K562 (cell line): ENCODE measurements around the gene PRRT2. TPM values are rescaled to one million over a fixed set of nuclear protein-coding genes. Genes with fewer than 3 reads are reported as not detected.

Experiments used
- ATAC-seq: fragments of 200-7000 bp; cut with Tn5 transposase; 3 replicates; pipeline ENCODE4 v1.9.1; 2020; ENCODE audit warnings: moderate library complexity
- BruUV-seq: library from RNA; stranded (reverse); fragments of 400-500 nt; replicated peaks from 2 replicates; lab custom pipeline; 2021; lab: Mats Ljungman, UMichigan
- CTCF ChIA-PET: fragments of 300-600 bp; formaldehyde crosslinking; extraction: SDS; loops from one replicate; lab custom pipeline; 2021; ENCODE audit warnings: low intra/inter-chr PET ratio; lab: Yijun Ruan, JAX
- POLR2A ChIA-PET: fragments of 300-600, 350-650 bp; sonication (Branson Sonifier 250); formaldehyde crosslinking; extraction: SDS; loops from one replicate; lab custom pipeline; 2021; ENCODE audit warnings: antibody characterized with exemption, inconsistent platforms; lab: Yijun Ruan, JAX
- DNase-seq, 4 experiments: peaks; one replicate each; pipeline versions ENCODE4 v3.0.0 to v3.0.0-alpha.2; 2011 to 2018; ENCODE audit warnings: low spot score in 3 of 4, mixed read lengths in 3 of 4; ENCODE audit errors: extremely low read depth in 1 of 4
- FAIRE-seq: peaks from 2 replicates; lab custom pipeline; 2011; peaks lifted over from hg19 to GRCh38; lab: Jason Lieb, UNC
- H2AFZ ChIP-seq: 2 replicates; pipeline ENCODE4 v1.6.0; 2011; ENCODE audit warnings: low read depth, low read length, control low read depth, inconsistent platforms
- H3K27ac ChIP-seq: fragments of 200-600 bp; 3 replicates; pipeline ENCODE4 v1.8.0; 2011; ENCODE audit warnings: low read depth, mild to moderate bottlenecking, control low read depth, inconsistent platforms, low read length, moderate library complexity, mixed read lengths; ENCODE audit errors: extremely low read depth
- H3K27me3 ChIP-seq, 2 experiments: fragments of 300-600 bp in 1 of 2; 2 replicates in 1 of 2; 3 replicates in 1 of 2; pipeline versions ENCODE4 v1.6.0 to v1.8.0; 2011; ENCODE audit warnings: inconsistent platforms in 2 of 2, low read length in 2 of 2, mild to moderate bottlenecking in 1 of 2, mixed read lengths in 1 of 2, moderate library complexity in 1 of 2; ENCODE audit not compliant: control insufficient read depth in 2 of 2, insufficient read depth in 2 of 2
- H3K36me3 ChIP-seq: fragments of 300-600 bp; 3 replicates; pipeline ENCODE4 v1.8.0; 2011; ENCODE audit warnings: mild to moderate bottlenecking, low read length, inconsistent platforms; ENCODE audit not compliant: control insufficient read depth, insufficient read depth
- H3K4me1 ChIP-seq, 2 experiments: fragments of 200-600 bp in 1 of 2; replicated peaks in 1 of 2; 2 replicates in 1 of 2; 3 replicates in 1 of 2; pipeline versions ENCODE4 v1.5.1 to v1.8.0; 2011; ENCODE audit warnings: inconsistent platforms in 2 of 2, low read length in 2 of 2, mild to moderate bottlenecking in 1 of 2, mixed read lengths in 1 of 2, moderate library complexity in 1 of 2; ENCODE audit not compliant: control insufficient read depth in 2 of 2, insufficient read depth in 2 of 2
- H3K4me2 ChIP-seq: 2 replicates; pipeline ENCODE4 v1.6.1; 2011; ENCODE audit warnings: low read length, control low read depth, inconsistent platforms, mixed read lengths; ENCODE audit not compliant: insufficient read depth
- H3K4me3 ChIP-seq: fragments of 200-600 bp; sonication (generic), shearing (Covaris generic); 2 replicates; pipeline ENCODE4 v1.5.1; 2016; ENCODE audit warnings: control low read depth, inconsistent platforms
- H3K79me2 ChIP-seq: fragments of 200-600 bp; 3 replicates; pipeline ENCODE4 v1.8.0; 2011; ENCODE audit warnings: low read length, inconsistent platforms; ENCODE audit not compliant: control insufficient read depth, insufficient read depth
- H3K9ac ChIP-seq, 2 experiments: 2 replicates each; pipeline versions ENCODE4 v1.6.0 to v1.6.1; 2011; ENCODE audit warnings: low read depth in 2 of 2, low read length in 2 of 2, control low read depth in 1 of 2, inconsistent platforms in 1 of 2, mild to moderate bottlenecking in 1 of 2, mixed read lengths in 1 of 2; ENCODE audit not compliant: insufficient read depth in 1 of 2
- H3K9me1 ChIP-seq: one replicate; pipeline ENCODE4 v1.6.0; 2011; ENCODE audit warnings: inconsistent platforms, mild to moderate bottlenecking, low read length, moderate library complexity; ENCODE audit not compliant: control insufficient read depth, insufficient read depth
- H3K9me3 ChIP-seq: replicated peaks from 2 replicates; pipeline ENCODE4 v1.5.1; 2011; ENCODE audit warnings: low read depth, low read length, inconsistent platforms; ENCODE audit not compliant: control insufficient read depth, insufficient read depth
- H4K20me1 ChIP-seq: replicated peaks from 2 replicates; pipeline ENCODE4 v1.6.1; 2011; ENCODE audit warnings: low read length, inconsistent platforms, mixed read lengths; ENCODE audit not compliant: control insufficient read depth, insufficient read depth
- ETV6 ChIP-seq, 3 experiments: fragments of 150-350 bp in 1 of 3; sonication (generic) in 1 of 3; formaldehyde crosslinking in 1 of 3; IDR thresholded peaks; 2 replicates each; pipeline versions ENCODE4 v1.6.1 to v1.8.0; 2014 to 2022; ENCODE audit warnings: borderline replicate concordance in 2 of 3, low read depth in 2 of 3, antibody characterized with exemption in 1 of 3, low read length in 1 of 3, mild to moderate bottlenecking in 1 of 3, missing genetic modification reagents in 1 of 3
- KLF10 ChIP-seq: fragments of 250-450 bp; sonication (Bioruptor Pico); IDR thresholded peaks from 2 replicates; pipeline ENCODE4 v1.6.1; 2021; ENCODE audit warnings: matching md5 sums
- MED1 ChIP-seq: sonication (generic); formaldehyde crosslinking; IDR thresholded peaks from 2 replicates; pipeline ENCODE4 v1.8.1; 2023; ENCODE audit warnings: missing genetic modification reagents, borderline replicate concordance
- XRCC4 ChIP-seq: IDR thresholded peaks from one replicate; pipeline ENCODE4 v1.6.1; 2011; ENCODE audit not compliant: insufficient read depth, insufficient read length; ENCODE audit errors: extremely low read depth
- ZFX ChIP-seq: sonication (generic); formaldehyde crosslinking; IDR thresholded peaks from 2 replicates; pipeline ENCODE4 v1.8.0; 2022; ENCODE audit warnings: mild to moderate bottlenecking, missing genetic modification reagents, moderate library complexity
- ZNF23 ChIP-seq: fragments of 250-450 bp; sonication (Bioruptor Pico); IDR thresholded peaks from 2 replicates; pipeline ENCODE4 v1.4.0; 2020; ENCODE audit warnings: mild to moderate bottlenecking
- ZNF3 ChIP-seq: fragments of 250-450 bp; sonication (Bioruptor Pico); IDR thresholded peaks from 2 replicates; pipeline ENCODE4 v1.5.0; 2021; ENCODE audit warnings: mild to moderate bottlenecking, moderate library complexity
- WGBS: fragments of 100-300 bp; shearing (Covaris generic); methylation state at CpG from one replicate; pipeline ENCODE4 v1.1.6; 2016; ENCODE audit warnings: low coverage, mixed read lengths; ENCODE audit not compliant: insufficient coverage; ENCODE audit errors: missing lambda C conversion rate; 5-methylcytosine and 5-hydroxymethylcytosine counted together
- in situ Hi-C: fragments of 300-500 bp; cut with MboI; formaldehyde crosslinking; loops from 4 replicates; pipeline ENCODE4 v1.15.0; 2018; ENCODE audit warnings: inconsistent platforms, mixed read lengths
- intact Hi-C: fragments of 100-400 bp; cut with micrococcal nuclease; formaldehyde crosslinking; loops from 2 replicates; pipeline ENCODE4 v1.14.2; 2022
- polyA plus RNA-seq, 8 experiments: library from polyadenylated mRNA; depleted of rRNA in 4 of 8; stranded (reverse) in 5 of 8; unstranded in 3 of 8; fragments of >200 nt; fragmentation: Nextera tagmentation in 2 of 8; fragmentation: Illumina TruSeq in 1 of 8; extraction: Ambion mirVana in 2 of 8; extraction: Trizol in 1 of 8; gene quantifications; 2 replicates each; pipeline versions ENCODE4 v1.2.1 to v1.2.3, GENCODE V29; 2011 to 2014; ENCODE audit warnings: inconsistent platforms in 1 of 8, missing spikeins in 1 of 8
- small RNA-seq: library from RNA; depleted of rRNA; stranded (forward); fragments of <200 nt; gene quantifications from one replicate; pipeline ENCODE3, GENCODE V24; 2014
- total RNA-seq, 7 experiments: library from RNA; depleted of rRNA in 6 of 7; stranded (reverse); fragments of >200 nt in 6 of 7; fragmentation: Illumina TruSeq in 2 of 7; extraction: Trizol in 2 of 7; gene quantifications; 2 replicates each; pipeline versions ENCODE4 v1.2.1 to v1.2.3, GENCODE V29; 2011 to 2021; ENCODE audit warnings: low replicate concordance in 1 of 7
- TF ChIP-seq, protein P1 (sequence below): IDR thresholded peaks from 2 replicates; pipeline ENCODE4 v1.6.1; 2012; ENCODE audit warnings: low read depth, low read length, improper control_type of control experiment, borderline replicate concordance

PRRT2 gene
- total and polyA plus RNA-seq, 9 of the 15 experiments (the other 6 are each of a cell fraction or from before 2014, with no cell fraction given), result 0.11 to 1.0 (median 0.42) TPM; not detected in 2

DNA sequence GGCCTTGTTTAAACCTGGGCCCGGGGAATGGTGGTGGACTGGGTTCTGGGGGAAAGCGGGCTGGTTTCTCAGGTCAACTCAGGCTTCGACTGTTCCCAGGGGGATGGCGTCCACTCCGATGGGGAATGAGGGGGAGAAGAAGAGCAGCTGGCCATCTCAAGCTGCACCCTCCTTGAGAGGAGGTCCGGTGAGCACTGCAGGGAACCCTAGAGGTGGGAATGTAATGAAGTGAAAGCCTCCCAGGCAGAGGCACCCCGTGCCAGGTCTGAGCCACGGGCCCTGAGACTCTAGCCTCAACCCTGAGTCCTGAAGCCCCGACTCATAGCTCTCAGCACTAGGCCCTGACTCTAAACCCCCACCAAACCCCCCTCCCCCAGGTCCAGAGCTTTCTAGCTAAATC is 52.2 kb downstream of the PRRT2 start:
- peaks cover 17% of the 10 kb centered on the region; the same call in 2 of the 3 replicates for H3K36me3 ChIP-seq
- no peak overlapping the region for H3K4me3 ChIP-seq
- intact Hi-C loops, result loop anchor here (5.0 kb wide), 1 partner anchor 143 kb away; no protein-coding TSS in a partner anchor
- no peaks in the 10 kb centered on the region for H3K9me1 ChIP-seq
- no peak overlapping the region for H3K27ac ChIP-seq
- WGBS, result 47% methylated on average over 9 of the region's 9 CpGs
- H3K4me1 ChIP-seq, result peaks cover 0 to 28% of the 10 kb centered on the region in 2 experiments; a peak in 3 of 5 replicates
- POLR2A ChIA-PET, result interaction anchor here (0.7 kb wide), 1 partner anchor 13 kb away, joined by 3 read pairs; no protein-coding TSS in a partner anchor
- no peak for TF ChIP-seq ZNF23 (CRISPR knock-in tag)
- TF ChIP-seq ETV6 (IDR thresholded peaks at IDR 0.05; ENCODE audit: borderline replicate concordance in 1 of 2, low read depth in 2 of 2, low read length in 1 of 2), result no peak
- no peak for TF ChIP-seq ETV6 (CRISPR knock-in tag; IDR thresholded peaks at IDR 0.05; ENCODE audit: borderline replicate concordance)
- TF ChIP-seq XRCC4, result no peak
- TF ChIP-seq MED1 (CRISPR knock-in tag), result no peak
- no peak for TF ChIP-seq ZNF3 (CRISPR knock-in tag)
- no peak for TF ChIP-seq KLF10
- TF ChIP-seq, protein P1, sequence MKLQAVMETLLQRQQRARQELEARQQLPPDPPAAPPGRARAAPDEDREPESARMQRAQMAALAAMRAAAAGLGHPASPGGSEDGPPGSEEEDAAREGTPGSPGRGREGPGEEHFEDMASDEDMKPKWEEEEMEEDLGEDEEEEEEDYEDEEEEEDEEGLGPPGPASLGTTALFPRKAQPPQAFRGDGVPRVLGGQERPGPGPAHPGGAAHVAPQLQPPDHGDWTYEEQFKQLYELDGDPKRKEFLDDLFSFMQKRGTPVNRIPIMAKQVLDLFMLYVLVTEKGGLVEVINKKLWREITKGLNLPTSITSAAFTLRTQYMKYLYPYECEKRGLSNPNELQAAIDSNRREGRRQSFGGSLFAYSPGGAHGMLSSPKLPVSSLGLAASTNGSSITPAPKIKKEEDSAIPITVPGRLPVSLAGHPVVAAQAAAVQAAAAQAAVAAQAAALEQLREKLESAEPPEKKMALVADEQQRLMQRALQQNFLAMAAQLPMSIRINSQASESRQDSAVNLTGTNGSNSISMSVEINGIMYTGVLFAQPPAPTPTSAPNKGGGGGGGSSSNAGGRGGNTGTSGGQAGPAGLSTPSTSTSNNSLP, result no peak
- TF ChIP-seq ZFX (CRISPR knock-in tag), result peak; percentile 28; the same call in 1 of the 2 replicates
- TF ChIP-seq, all 486 proteins: peak for 1
- Histone ChIP-seq H2AFZ (peak overlapping the region; percentile 99), H4K20me1 (no peaks in the 10 kb centered on the region), H3K4me2 (no peak overlapping the region), H3K9me3 (no peaks in the 10 kb centered on the region), H3K79me2 (peaks cover 11% of the 10 kb centered on the region; the same call in 2 of the 3 replicates), H3K27me3 (no peaks in the 10 kb centered on the region; a peak in 1 of 5 replicates), H3K9ac (peak overlapping the region in 1 of 2 experiments; percentile 55; a peak in 2 of 4 replicates)
- in situ Hi-C loops, result no loop called here
- no TSS peak for BruUV-seq
- DNase-seq, result no peak
- FAIRE-seq, result no peak
- CTCF ChIA-PET, result no interaction called here
- ATAC-seq, result no peak

Small RNA genes within 50 kb of the gene (small RNA-seq; reads per million reads assigned to genes)
- gene AC009133.6, result not detected
- not detected for gene AC120114.4

Other genes with a start within 250 kb of the PRRT2 start
Only the 7 nearest of the 19 such genes appear.
- not detected in 2 replicates for gene C16orf54, start 66.2 kb upstream of the PRRT2 start, total RNA-seq (2014; rRNA removed)
- gene C16orf54, start 66.2 kb upstream of the PRRT2 start, total RNA-seq (2014; rRNA removed; fragmentation: Illumina TruSeq; extraction: Trizol), result not detected in 2 replicates
- gene C16orf54, start 66.2 kb upstream of the PRRT2 start, total RNA-seq (2015; rRNA removed; fragmentation: Illumina TruSeq; extraction: Trizol), result not detected in 2 replicates
- 0.09 TPM in 1 of 2 replicates, not detected in the other for gene C16orf54, start 66.2 kb upstream of the PRRT2 start, total RNA-seq (2021)
- not detected in 2 replicates for gene C16orf54, start 66.2 kb upstream of the PRRT2 start, polyA plus RNA-seq (2011; rRNA removed)
- not detected in 2 replicates for gene C16orf54, start 66.2 kb upstream of the PRRT2 start, polyA plus RNA-seq (2014; fragmentation: Illumina TruSeq; extraction: Trizol)
- gene C16orf54, start 66.2 kb upstream of the PRRT2 start, polyA plus RNA-seq (2014; fragmentation: Nextera tagmentation; extraction: Ambion mirVana), result not detected
- gene C16orf54, start 66.2 kb upstream of the PRRT2 start, polyA plus RNA-seq (2014; rRNA removed), result not detected in 2 replicates
- not detected in 2 replicates for gene ZG16, start 33.9 kb upstream of the PRRT2 start, total RNA-seq (2014; rRNA removed)
- gene ZG16, start 33.9 kb upstream of the PRRT2 start, total RNA-seq (2014; rRNA removed; fragmentation: Illumina TruSeq; extraction: Trizol), result not detected in 2 replicates
- gene ZG16, start 33.9 kb upstream of the PRRT2 start, total RNA-seq (2015; rRNA removed; fragmentation: Illumina TruSeq; extraction: Trizol), result not detected in 2 replicates
- 0.04 TPM in 1 of 2 replicates, not detected in the other for gene ZG16, start 33.9 kb upstream of the PRRT2 start, total RNA-seq (2021)
- gene ZG16, start 33.9 kb upstream of the PRRT2 start, polyA plus RNA-seq (2011; rRNA removed), result not detected in 2 replicates
- gene ZG16, start 33.9 kb upstream of the PRRT2 start, polyA plus RNA-seq (2014; fragmentation: Illumina TruSeq; extraction: Trizol), result not detected in 2 replicates
- gene ZG16, start 33.9 kb upstream of the PRRT2 start, polyA plus RNA-seq (2014; fragmentation: Nextera tagmentation; extraction: Ambion mirVana), result not detected
- not detected in 2 replicates for gene ZG16, start 33.9 kb upstream of the PRRT2 start, polyA plus RNA-seq (2014; rRNA removed)
- 131 and 146 TPM in 2 replicates for gene KIF22, start 21.4 kb upstream of the PRRT2 start, total RNA-seq (2014; rRNA removed)
- 84.2 and 106 TPM in 2 replicates for gene KIF22, start 21.4 kb upstream of the PRRT2 start, total RNA-seq (2014; rRNA removed; fragmentation: Illumina TruSeq; extraction: Trizol)
- gene KIF22, start 21.4 kb upstream of the PRRT2 start, total RNA-seq (2015; rRNA removed; fragmentation: Illumina TruSeq; extraction: Trizol), result 115 and 117 TPM in 2 replicates
- gene KIF22, start 21.4 kb upstream of the PRRT2 start, total RNA-seq (2021), result 146 and 156 TPM in 2 replicates
- gene KIF22, start 21.4 kb upstream of the PRRT2 start, polyA plus RNA-seq (2011; rRNA removed), result 232 and 251 TPM in 2 replicates
- 144 and 171 TPM in 2 replicates for gene KIF22, start 21.4 kb upstream of the PRRT2 start, polyA plus RNA-seq (2014; fragmentation: Illumina TruSeq; extraction: Trizol)
- 10 to 100 TPM in 1 of 2 experiments, 1 to 10 TPM in 1; 8.7 to 18.2 TPM for gene KIF22, start 21.4 kb upstream of the PRRT2 start, polyA plus RNA-seq (2014; fragmentation: Nextera tagmentation; extraction: Ambion mirVana)
- gene KIF22, start 21.4 kb upstream of the PRRT2 start, polyA plus RNA-seq (2014; rRNA removed), result 180 and 185 TPM in 2 replicates
- gene MAZ, start 5.7 kb upstream of the PRRT2 start, total RNA-seq (2014; rRNA removed), result 414 and 504 TPM in 2 replicates
- 196 and 250 TPM in 2 replicates for gene MAZ, start 5.7 kb upstream of the PRRT2 start, total RNA-seq (2014; rRNA removed; fragmentation: Illumina TruSeq; extraction: Trizol)
- 378 and 386 TPM in 2 replicates for gene MAZ, start 5.7 kb upstream of the PRRT2 start, total RNA-seq (2015; rRNA removed; fragmentation: Illumina TruSeq; extraction: Trizol)
- gene MAZ, start 5.7 kb upstream of the PRRT2 start, total RNA-seq (2021), result 518 and 532 TPM in 2 replicates
- 216 and 275 TPM in 2 replicates for gene MAZ, start 5.7 kb upstream of the PRRT2 start, polyA plus RNA-seq (2011; rRNA removed)
- 420 and 592 TPM in 2 replicates for gene MAZ, start 5.7 kb upstream of the PRRT2 start, polyA plus RNA-seq (2014; fragmentation: Illumina TruSeq; extraction: Trizol)
- gene MAZ, start 5.7 kb upstream of the PRRT2 start, polyA plus RNA-seq (2014; fragmentation: Nextera tagmentation; extraction: Ambion mirVana), result 10 to 100 TPM; 45.4 to 59.3 TPM
- gene MAZ, start 5.7 kb upstream of the PRRT2 start, polyA plus RNA-seq (2014; rRNA removed), result 225 and 259 TPM in 2 replicates
- 58.2 and 68.3 TPM in 2 replicates for gene PAGR1, start 4.0 kb downstream of the PRRT2 start, total RNA-seq (2014; rRNA removed)
- gene PAGR1, start 4.0 kb downstream of the PRRT2 start, total RNA-seq (2014; rRNA removed; fragmentation: Illumina TruSeq; extraction: Trizol), result 16.5 and 16.8 TPM in 2 replicates
- gene PAGR1, start 4.0 kb downstream of the PRRT2 start, total RNA-seq (2015; rRNA removed; fragmentation: Illumina TruSeq; extraction: Trizol), result 40.7 and 42.2 TPM in 2 replicates
- gene PAGR1, start 4.0 kb downstream of the PRRT2 start, total RNA-seq (2021), result 33.3 and 36.0 TPM in 2 replicates
- 15.4 and 16.6 TPM in 2 replicates for gene PAGR1, start 4.0 kb downstream of the PRRT2 start, polyA plus RNA-seq (2011; rRNA removed)
- 15.7 and 26.0 TPM in 2 replicates for gene PAGR1, start 4.0 kb downstream of the PRRT2 start, polyA plus RNA-seq (2014; fragmentation: Illumina TruSeq; extraction: Trizol)
- 1 to 10 TPM; 1.4 to 4.5 TPM for gene PAGR1, start 4.0 kb downstream of the PRRT2 start, polyA plus RNA-seq (2014; fragmentation: Nextera tagmentation; extraction: Ambion mirVana)
- gene PAGR1, start 4.0 kb downstream of the PRRT2 start, polyA plus RNA-seq (2014; rRNA removed), result 42.8 and 51.3 TPM in 2 replicates
- gene MVP, start 8.3 kb downstream of the PRRT2 start, total RNA-seq (2014; rRNA removed), result 0.53 and 1.00 TPM in 2 replicates
- 0.41 and 0.65 TPM in 2 replicates for gene MVP, start 8.3 kb downstream of the PRRT2 start, total RNA-seq (2014; rRNA removed; fragmentation: Illumina TruSeq; extraction: Trizol)
- gene MVP, start 8.3 kb downstream of the PRRT2 start, total RNA-seq (2015; rRNA removed; fragmentation: Illumina TruSeq; extraction: Trizol), result 0.76 and 0.98 TPM in 2 replicates
- gene MVP, start 8.3 kb downstream of the PRRT2 start, total RNA-seq (2021), result 1.4 and 1.9 TPM in 2 replicates
- 0.39 and 1.1 TPM in 2 replicates for gene MVP, start 8.3 kb downstream of the PRRT2 start, polyA plus RNA-seq (2011; rRNA removed)
- gene MVP, start 8.3 kb downstream of the PRRT2 start, polyA plus RNA-seq (2014; fragmentation: Illumina TruSeq; extraction: Trizol), result 0.43 and 0.69 TPM in 2 replicates
- gene MVP, start 8.3 kb downstream of the PRRT2 start, polyA plus RNA-seq (2014; fragmentation: Nextera tagmentation; extraction: Ambion mirVana), result not detected
- 0.66 and 1.1 TPM in 2 replicates for gene MVP, start 8.3 kb downstream of the PRRT2 start, polyA plus RNA-seq (2014; rRNA removed)
- 32.5 and 42.4 TPM in 2 replicates for gene CDIPT, start 51.0 kb downstream of the PRRT2 start, total RNA-seq (2014; rRNA removed)
- gene CDIPT, start 51.0 kb downstream of the PRRT2 start, total RNA-seq (2014; rRNA removed; fragmentation: Illumina TruSeq; extraction: Trizol), result 6.3 and 8.4 TPM in 2 replicates
- gene CDIPT, start 51.0 kb downstream of the PRRT2 start, total RNA-seq (2015; rRNA removed; fragmentation: Illumina TruSeq; extraction: Trizol), result 17.1 and 17.6 TPM in 2 replicates
- gene CDIPT, start 51.0 kb downstream of the PRRT2 start, total RNA-seq (2021), result 34.3 and 36.7 TPM in 2 replicates
- gene CDIPT, start 51.0 kb downstream of the PRRT2 start, polyA plus RNA-seq (2011; rRNA removed), result 23.0 and 31.9 TPM in 2 replicates
- gene CDIPT, start 51.0 kb downstream of the PRRT2 start, polyA plus RNA-seq (2014; fragmentation: Illumina TruSeq; extraction: Trizol), result 24.4 and 38.2 TPM in 2 replicates
- gene CDIPT, start 51.0 kb downstream of the PRRT2 start, polyA plus RNA-seq (2014; fragmentation: Nextera tagmentation; extraction: Ambion mirVana), result 1 to 10 TPM; 1.3 to 2.1 TPM
- 37.0 and 37.9 TPM in 2 replicates for gene CDIPT, start 51.0 kb downstream of the PRRT2 start, polyA plus RNA-seq (2014; rRNA removed)